Right lung (tissue), 5 donors: Measurements from ENCODE around the gene ALLC. TPM values are rescaled to one million over a fixed set of nuclear protein-coding genes. Genes with fewer than 3 reads are reported as not detected.

Source experiments
- DNase-seq, 2 donors: peaks; one replicate each; pipeline ENCODE4 v3.0.0-alpha.2; 2013
- polyA plus RNA-seq, 5 donors: library from polyadenylated mRNA; unstranded; fragments of 120-200 nt; gene quantifications; one replicate each; pipeline versions ENCODE4 v1.2.1 to v1.2.3, GENCODE V29; 2013; ENCODE audit warnings: inconsistent platforms in 1 of 5, low replicate concordance in 1 of 5; ENCODE audit not compliant: insufficient read length in 5 of 5, insufficient read depth in 1 of 5

The ALLC gene
- polyA plus RNA-seq, 5 donors = not detected

GRCh38 chr2:3747032-3747654 lies 89.1 kb downstream of the ALLC start:
- DNase-seq = no peak

DNA sequence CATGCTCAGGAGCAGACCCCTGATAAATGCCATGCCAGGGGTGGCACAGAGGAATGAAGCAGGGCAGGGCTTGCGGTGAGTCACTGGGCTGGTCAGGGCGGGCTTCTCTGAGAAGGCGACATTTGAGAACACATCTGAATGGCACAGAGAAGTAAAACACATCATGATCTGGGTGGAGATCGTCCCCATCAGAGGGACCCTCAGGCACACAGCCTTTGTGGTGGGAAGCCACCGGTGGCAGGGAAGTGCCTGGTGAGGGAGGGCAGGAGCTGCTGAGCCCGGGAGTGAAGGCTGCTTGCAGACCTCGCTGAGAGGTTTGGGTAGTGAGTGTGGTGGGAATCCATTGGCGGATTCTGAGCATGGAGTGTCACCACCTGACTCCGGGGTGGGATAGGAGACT lies 89.8 kb downstream of the ALLC start:
- DNase-seq = no peak

- no peak for DNase-seq
Observed at GRCh38 chr2:3749201-3749600, 91.2 kb downstream of the ALLC start.

- DNase-seq = no peak
Observed at GRCh38 chr2:3751251-3751650, 93.3 kb downstream of the ALLC start.

- DNase-seq = no peak
Observed at GRCh38 chr2:3751806-3752205, 93.8 kb downstream of the ALLC start.

Other genes starting within 250 kb of the ALLC start
- gene ADI1, start 138.7 kb upstream of the ALLC start, polyA plus RNA-seq = 10 to 100 TPM; 36.5 to 47.9 (median 42.0) TPM
- gene RNASEH1, start 99.9 kb upstream of the ALLC start, polyA plus RNA-seq = 10 to 100 TPM; 15.4 to 18.0 (median 17.7) TPM
- 1,000 to 10,000 TPM; 2,031 to 2,430 (median 2,233) TPM for gene RPS7, start 82.9 kb upstream of the ALLC start, polyA plus RNA-seq
- 1 to 10 TPM; 3.7 to 7.2 (median 4.8) TPM for gene COLEC11, start 63.1 kb upstream of the ALLC start, polyA plus RNA-seq
- under 1 TPM in 3 of 5 donors, not detected in 2; 0.11 to 0.25 (median 0.14) TPM for gene DCDC2C, start 45.4 kb downstream of the ALLC start, polyA plus RNA-seq